SU-DHL-6 (cell line): ENCODE data around the gene TCEAL4.

Source experiments
- H2AFZ ChIP-seq: fragments of 200-600 bp; sonication (generic); 2 replicates; pipeline ENCODE4 v1.6.1; 2014; ENCODE audit warnings: low read depth, mild to moderate bottlenecking, moderate library complexity, mixed read lengths, antibody characterized with exemption, low read length; ENCODE audit not compliant: severe bottlenecking
- H3F3A ChIP-seq: fragments of 200-600 bp; shearing (Covaris generic); 2 replicates; pipeline ENCODE4 v1.6.0; 2016; ENCODE audit warnings: antibody characterized with exemption, mild to moderate bottlenecking; ENCODE audit not compliant: insufficient read depth
- H3K27ac ChIP-seq: fragments of 200-600 bp; sonication (generic); 2 replicates; pipeline ENCODE4 v1.5.1; 2016; ENCODE audit warnings: low read depth, mild to moderate bottlenecking, low read length, moderate library complexity, mixed read lengths
- H3K27me3 ChIP-seq: fragments of 200-600 bp; sonication (generic), shearing (Covaris generic); 2 replicates; pipeline ENCODE4 v1.6.0; 2014; ENCODE audit warnings: mild to moderate bottlenecking, low read length
- H3K36me3 ChIP-seq: fragments of 200-600 bp; sonication (generic); 2 replicates; pipeline ENCODE4 v1.6.1; 2014; ENCODE audit warnings: mild to moderate bottlenecking, low read length, mixed read lengths
- H3K4me2 ChIP-seq: fragments of 300-600, 200-600 bp; shearing (Covaris generic), sonication (generic); 2 replicates; pipeline ENCODE4 v1.6.0; 2014; ENCODE audit warnings: low read length, low read depth, mild to moderate bottlenecking; ENCODE audit not compliant: poor library complexity, severe bottlenecking
- H3K4me3 ChIP-seq: fragments of 200-600 bp; sonication (generic); 2 replicates; pipeline ENCODE4 v1.5.1; 2014; ENCODE audit warnings: antibody characterized with exemption, low read length, mild to moderate bottlenecking, mixed read lengths; ENCODE audit not compliant: insufficient read depth, poor library complexity, severe bottlenecking
- H3K79me2 ChIP-seq: fragments of 200-600 bp; sonication (generic); 2 replicates; pipeline ENCODE4 v1.6.1; 2014; ENCODE audit warnings: mild to moderate bottlenecking, low read length, moderate library complexity; ENCODE audit not compliant: insufficient read depth
- H3K9ac ChIP-seq: fragments of 200-600 bp; sonication (generic); 2 replicates; pipeline ENCODE4 v1.7.0; 2014; ENCODE audit warnings: mild to moderate bottlenecking, low read length
- H3K9me2 ChIP-seq: fragments of 200-600 bp; sonication (generic); replicated peaks from 2 replicates; pipeline ENCODE4 v1.6.1; 2014; ENCODE audit warnings: low read length; ENCODE audit not compliant: insufficient read depth
- H3K9me3 ChIP-seq: fragments of 200-600 bp; sonication (generic); 2 replicates; pipeline ENCODE4 v1.6.1; 2014; ENCODE audit warnings: low read length, mixed read lengths; ENCODE audit not compliant: insufficient read depth
- H4K20me1 ChIP-seq: fragments of 200-600 bp; sonication (generic); 2 replicates; pipeline ENCODE4 v1.6.1; 2014; ENCODE audit warnings: low read depth, mild to moderate bottlenecking, antibody characterized with exemption, low read length, moderate library complexity, mixed read lengths
- EZH2phosphoT487 ChIP-seq: fragments of 200-600 bp; sonication (generic), shearing (Covaris generic); conservative IDR thresholded peaks from 2 replicates; pipeline ENCODE4 v1.6.1; 2018; ENCODE audit warnings: mild to moderate bottlenecking, antibody characterized with exemption, low read length, moderate library complexity, mixed read lengths
- TF ChIP-seq, protein P1 (sequence below): fragments of 200-600 bp; sonication (generic); IDR thresholded peaks from one replicate; pipeline ENCODE4 v1.5.1; 2017; ENCODE audit warnings: antibody characterized with exemption, mild to moderate bottlenecking, low read length, moderate library complexity; ENCODE audit not compliant: insufficient read depth, poor library complexity, severe bottlenecking

TCEAL4 gene

DNA sequence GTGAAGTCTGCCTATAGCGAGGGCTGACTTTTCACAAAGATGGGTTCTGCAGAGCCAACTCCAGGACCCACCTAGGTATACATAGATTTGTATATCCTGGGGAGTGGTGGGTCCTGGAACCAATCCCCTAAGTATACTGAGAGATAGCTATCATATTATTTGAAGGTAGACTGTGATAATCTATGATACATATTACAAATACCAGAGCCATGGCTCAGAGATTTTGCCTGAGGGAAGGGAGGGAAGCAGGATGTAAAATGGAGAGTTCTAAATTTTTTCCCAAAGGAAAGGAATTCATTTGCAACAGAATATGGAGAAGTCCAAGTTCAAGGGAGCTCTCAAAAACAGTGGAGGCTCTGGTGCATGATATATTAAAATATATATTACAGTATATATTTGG is 29.7 kb downstream of the TCEAL4 start:
- no peaks in the 10 kb centered on the region for H3K79me2 ChIP-seq
- H3K9ac ChIP-seq: no peak overlapping the region
- H3F3A ChIP-seq: no peaks in the 10 kb centered on the region
- TF ChIP-seq, protein P1, sequence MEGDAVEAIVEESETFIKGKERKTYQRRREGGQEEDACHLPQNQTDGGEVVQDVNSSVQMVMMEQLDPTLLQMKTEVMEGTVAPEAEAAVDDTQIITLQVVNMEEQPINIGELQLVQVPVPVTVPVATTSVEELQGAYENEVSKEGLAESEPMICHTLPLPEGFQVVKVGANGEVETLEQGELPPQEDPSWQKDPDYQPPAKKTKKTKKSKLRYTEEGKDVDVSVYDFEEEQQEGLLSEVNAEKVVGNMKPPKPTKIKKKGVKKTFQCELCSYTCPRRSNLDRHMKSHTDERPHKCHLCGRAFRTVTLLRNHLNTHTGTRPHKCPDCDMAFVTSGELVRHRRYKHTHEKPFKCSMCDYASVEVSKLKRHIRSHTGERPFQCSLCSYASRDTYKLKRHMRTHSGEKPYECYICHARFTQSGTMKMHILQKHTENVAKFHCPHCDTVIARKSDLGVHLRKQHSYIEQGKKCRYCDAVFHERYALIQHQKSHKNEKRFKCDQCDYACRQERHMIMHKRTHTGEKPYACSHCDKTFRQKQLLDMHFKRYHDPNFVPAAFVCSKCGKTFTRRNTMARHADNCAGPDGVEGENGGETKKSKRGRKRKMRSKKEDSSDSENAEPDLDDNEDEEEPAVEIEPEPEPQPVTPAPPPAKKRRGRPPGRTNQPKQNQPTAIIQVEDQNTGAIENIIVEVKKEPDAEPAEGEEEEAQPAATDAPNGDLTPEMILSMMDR: no peak
- TF ChIP-seq EZH2phosphoT487: no peak
- H3K36me3 ChIP-seq: no peaks in the 10 kb centered on the region
- H3K9me2 ChIP-seq: no peaks in the 10 kb centered on the region
- no peak overlapping the region for H3K27ac ChIP-seq
- H3K4me3 ChIP-seq: no peak overlapping the region
- H3K27me3 ChIP-seq: no peaks in the 10 kb centered on the region
- no peak overlapping the region for H2AFZ ChIP-seq
- no peaks in the 10 kb centered on the region for H3K9me3 ChIP-seq
- no peak overlapping the region for H3K4me2 ChIP-seq
- no peaks in the 10 kb centered on the region for H4K20me1 ChIP-seq

DNA sequence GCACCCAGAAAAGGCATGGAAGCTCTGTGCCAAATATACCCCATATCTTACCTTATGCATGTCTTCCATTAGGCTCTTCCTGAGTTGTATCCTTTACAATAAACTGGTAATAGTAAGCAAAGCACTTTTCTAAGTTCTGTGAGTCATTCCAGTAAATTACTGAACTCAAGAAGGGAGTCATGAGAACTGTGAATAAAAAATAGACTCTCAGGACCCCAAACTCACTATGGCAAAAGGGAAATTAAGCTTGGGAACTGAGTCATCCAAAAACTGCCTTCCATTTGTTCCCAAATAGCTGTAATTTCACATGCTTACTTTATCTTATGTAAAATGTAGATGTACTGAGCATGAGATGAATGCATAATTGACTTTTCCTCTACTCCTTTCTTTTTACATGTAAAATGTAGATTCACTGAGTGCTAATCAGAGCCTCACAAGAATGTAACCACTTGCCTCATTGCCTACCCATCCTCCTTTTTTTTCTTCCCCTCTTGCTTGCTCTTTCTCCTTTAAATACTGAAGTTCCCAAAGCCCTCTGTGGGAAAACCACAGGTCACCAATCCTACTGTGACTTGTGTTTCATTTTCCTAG is 30.6 kb downstream of the TCEAL4 start:
- no peak overlapping the region for H3K9ac ChIP-seq
- no peak overlapping the region for H3K4me3 ChIP-seq
- H3K9me2 ChIP-seq: no peaks in the 10 kb centered on the region
- H3K9me3 ChIP-seq: no peaks in the 10 kb centered on the region
- no peaks in the 10 kb centered on the region for H3K27me3 ChIP-seq
- no peaks in the 10 kb centered on the region for H4K20me1 ChIP-seq
- H3K27ac ChIP-seq: no peak overlapping the region
- H2AFZ ChIP-seq: no peak overlapping the region
- TF ChIP-seq, protein P1: no peak
- no peak for TF ChIP-seq EZH2phosphoT487
- no peak overlapping the region for H3K4me2 ChIP-seq
- no peaks in the 10 kb centered on the region for H3K79me2 ChIP-seq
- H3F3A ChIP-seq: no peaks in the 10 kb centered on the region
- no peaks in the 10 kb centered on the region for H3K36me3 ChIP-seq

DNA sequence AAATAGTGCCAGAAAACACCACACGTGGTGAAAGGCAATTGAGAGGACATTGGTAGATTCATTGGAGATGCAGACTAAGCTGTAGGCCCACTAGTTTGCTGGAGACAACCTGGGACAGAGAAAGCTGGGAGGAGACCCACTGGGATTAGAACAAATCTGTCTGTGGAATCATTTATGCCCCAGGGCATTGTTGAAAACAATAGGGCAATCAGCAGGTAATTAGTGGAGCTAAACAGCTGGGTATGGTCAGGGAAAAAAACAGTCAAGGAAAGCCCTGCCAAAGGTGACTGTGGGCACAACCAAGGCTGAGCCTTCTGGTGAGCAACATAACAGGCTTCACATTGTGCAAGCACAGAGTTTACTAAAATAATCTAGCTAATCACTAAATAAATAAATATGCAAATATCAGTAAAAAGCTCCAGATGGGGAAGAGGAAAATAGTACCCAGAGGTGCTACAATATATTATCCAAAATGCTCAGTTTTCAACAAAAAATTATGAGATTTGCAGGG is 31.4 kb downstream of the TCEAL4 start:
- Histone ChIP-seq H3K9ac (no peak overlapping the region), H4K20me1 (no peaks in the 10 kb centered on the region), H3K27me3 (no peaks in the 10 kb centered on the region), H2AFZ (no peak overlapping the region), H3K9me3 (no peaks in the 10 kb centered on the region), H3K79me2 (no peaks in the 10 kb centered on the region), H3K36me3 (no peaks in the 10 kb centered on the region), H3K9me2 (no peaks in the 10 kb centered on the region), H3K4me3 (no peak overlapping the region), H3K4me2 (no peak overlapping the region), H3K27ac (no peak overlapping the region), H3F3A (no peaks in the 10 kb centered on the region)
- TF ChIP-seq, protein P1: no peak
- TF ChIP-seq EZH2phosphoT487: no peak

DNA sequence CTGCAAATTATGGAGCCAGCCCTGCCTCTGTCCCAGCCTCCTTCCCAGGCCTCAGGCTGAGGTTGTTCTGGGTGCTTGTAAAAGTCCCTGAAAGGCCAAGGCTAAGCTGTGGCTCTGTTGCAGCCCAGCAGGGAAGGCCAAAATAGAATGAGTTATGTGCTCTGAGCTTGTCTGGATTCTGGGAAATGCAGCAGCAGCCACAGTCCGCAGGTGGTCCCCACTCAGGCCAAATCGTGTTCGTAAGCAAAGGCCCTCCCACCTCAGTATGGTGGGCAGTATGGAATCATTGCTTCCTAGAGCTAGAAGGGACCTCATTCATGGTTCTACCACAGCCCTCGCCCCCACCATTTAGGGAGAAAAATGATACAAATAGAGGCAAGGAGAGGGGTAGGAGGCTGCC is 38.8 kb downstream of the TCEAL4 start:
- Histone ChIP-seq H3K9me3 (no peaks in the 10 kb centered on the region), H3F3A (no peaks in the 10 kb centered on the region), H3K9ac (no peak overlapping the region), H4K20me1 (no peaks in the 10 kb centered on the region), H3K9me2 (no peaks in the 10 kb centered on the region), H2AFZ (no peak overlapping the region), H3K79me2 (no peaks in the 10 kb centered on the region), H3K4me3 (no peak overlapping the region), H3K4me2 (no peak overlapping the region), H3K27me3 (no peaks in the 10 kb centered on the region), H3K27ac (no peak overlapping the region), H3K36me3 (no peaks in the 10 kb centered on the region)
- no peak for TF ChIP-seq EZH2phosphoT487
- TF ChIP-seq, protein P1: no peak
